H1 (cell line): ENCODE results near the gene THRB. TPM values are rescaled to one million over a fixed set of nuclear protein-coding genes. Genes with fewer than 3 reads are reported as not detected.

Experiments used
- CTCF ChIA-PET: fragments of 300-600 bp; sonication (Branson Sonifier 250); formaldehyde crosslinking; loops from one replicate; lab custom pipeline; 2021; ENCODE audit not compliant: partially characterized antibody; lab: Charles Lee
- POLR2A ChIA-PET: fragments of 300-600 bp; sonication (Branson Sonifier 250); formaldehyde crosslinking; loops from one replicate; lab custom pipeline; 2021; ENCODE audit warnings: inconsistent platforms; ENCODE audit not compliant: partially characterized antibody; lab: Charles Lee
- DNase-seq, 2 experiments: peaks; one replicate each; pipeline versions ENCODE4 v3.0.0 to v3.0.0-alpha.2; 2010 to 2022; ENCODE audit warnings: low spot score in 2 of 2, low read depth in 1 of 2, mixed read lengths in 1 of 2
- FAIRE-seq: peaks from 2 replicates; lab custom pipeline; 2011; peaks lifted over from hg19 to GRCh38; lab: Jason Lieb, UNC
- H2AFZ ChIP-seq: 2 replicates; pipeline ENCODE4 v1.8.1; 2012; ENCODE audit warnings: low read length, inconsistent platforms
- H2AK5ac ChIP-seq: 2 replicates; pipeline ENCODE4 v1.6.1; 2013; ENCODE audit warnings: low read depth, low read length
- H2BK120ac ChIP-seq: replicated peaks from 2 replicates; pipeline ENCODE3; 2013; ENCODE audit warnings: low read depth, low read length, inconsistent platforms
- H2BK12ac ChIP-seq: 2 replicates; pipeline ENCODE4 v1.6.1; 2013; ENCODE audit warnings: low read depth, low read length
- H2BK15ac ChIP-seq: 2 replicates; pipeline ENCODE4 v1.6.1; 2013; ENCODE audit warnings: low read length
- H2BK20ac ChIP-seq: 2 replicates; pipeline ENCODE4 v1.6.1; 2013; ENCODE audit warnings: low read length
- H2BK5ac ChIP-seq: 2 replicates; pipeline ENCODE4 v1.6.1; 2013; ENCODE audit warnings: low read depth, low read length
- H3K14ac ChIP-seq: 2 replicates; pipeline ENCODE4 v1.6.1; 2013; ENCODE audit warnings: inconsistent platforms; ENCODE audit not compliant: insufficient read length
- H3K18ac ChIP-seq: 2 replicates; pipeline ENCODE4 v1.6.1; 2013; ENCODE audit warnings: low read length; ENCODE audit errors: extremely low read depth
- H3K23ac ChIP-seq: 2 replicates; pipeline ENCODE4 v1.6.1; 2013; ENCODE audit warnings: inconsistent platforms; ENCODE audit not compliant: insufficient read length
- H3K23me2 ChIP-seq: 2 replicates; pipeline ENCODE4 v1.6.1; 2013; ENCODE audit warnings: low read depth, low read length
- H3K27ac ChIP-seq: 2 replicates; pipeline ENCODE4 v1.6.1; 2011; ENCODE audit warnings: low read depth, low read length, inconsistent platforms
- H3K27me3 ChIP-seq, 4 experiments: replicated peaks in 1 of 4; 1 replicate in 1 of 4; 2 replicates in 3 of 4; pipeline versions ENCODE4 v1.6.1 to v1.8.1; 2011 to 2013; ENCODE audit warnings: low read length in 3 of 4, mild to moderate bottlenecking in 3 of 4, inconsistent platforms in 2 of 4, mixed read lengths in 2 of 4, moderate library complexity in 1 of 4; ENCODE audit not compliant: control insufficient read depth in 3 of 4, insufficient read depth in 3 of 4; ENCODE audit errors: extremely low read depth in 1 of 4
- H3K36me3 ChIP-seq, 4 experiments: 2 replicates each; pipeline versions ENCODE4 v1.6.1 to v1.8.1; 2011 to 2013; ENCODE audit warnings: mild to moderate bottlenecking in 4 of 4, low read length in 3 of 4, moderate library complexity in 2 of 4, control low read depth in 1 of 4, inconsistent platforms in 1 of 4; ENCODE audit not compliant: insufficient read depth in 4 of 4, control insufficient read depth in 2 of 4
- H3K4ac ChIP-seq: replicated peaks from 2 replicates; pipeline ENCODE3; 2013; ENCODE audit warnings: low read length, low read depth, mixed read lengths, inconsistent platforms; ENCODE audit not compliant: insufficient read length
- H3K4me1 ChIP-seq, 4 experiments: replicated peaks in 1 of 4; 1 replicate in 1 of 4; 2 replicates in 3 of 4; pipeline versions ENCODE4 v1.6.1 to v1.8.1; 2011 to 2013; ENCODE audit warnings: low read length in 3 of 4, inconsistent platforms in 2 of 4, mixed read lengths in 1 of 4; ENCODE audit not compliant: insufficient read depth in 4 of 4, control insufficient read depth in 3 of 4
- H3K4me2 ChIP-seq, 2 experiments: 2 replicates each; pipeline versions ENCODE4 v1.6.1 to v1.8.1; 2011 to 2013; ENCODE audit warnings: low read depth in 2 of 2, low read length in 2 of 2, control low read depth in 1 of 2, inconsistent platforms in 1 of 2, mild to moderate bottlenecking in 1 of 2; ENCODE audit not compliant: insufficient read depth in 1 of 2
- H3K4me3 ChIP-seq, 4 experiments: fragments of 200-600, 300-600 bp in 1 of 4; sonication (generic), shearing (Covaris generic), sonication (Bioruptor Twin) in 1 of 4; 2 replicates each; pipeline versions ENCODE4 v1.5.1 to v1.8.1; 2011 to 2016; ENCODE audit warnings: low read length in 4 of 4, low read depth in 3 of 4, control low read depth in 2 of 4, inconsistent platforms in 2 of 4, mild to moderate bottlenecking in 2 of 4, mixed read lengths in 1 of 4, moderate library complexity in 1 of 4; ENCODE audit not compliant: insufficient read depth in 2 of 4; ENCODE audit errors: extremely low read depth in 1 of 4
- H3K56ac ChIP-seq: replicated peaks from 2 replicates; pipeline ENCODE3; 2013; ENCODE audit warnings: low read depth, mild to moderate bottlenecking, mixed read lengths, low read length, inconsistent platforms; ENCODE audit not compliant: insufficient read length
- H3K79me1 ChIP-seq: 2 replicates; pipeline ENCODE4 v1.6.1; 2013; ENCODE audit warnings: low read depth, low read length, control low read depth
- H3K79me2 ChIP-seq, 2 experiments: 2 replicates each; pipeline versions ENCODE4 v1.6.1 to v1.8.1; 2012 to 2013; ENCODE audit warnings: low read length in 2 of 2, mild to moderate bottlenecking in 2 of 2, inconsistent platforms in 1 of 2; ENCODE audit not compliant: insufficient read depth in 2 of 2, control insufficient read depth in 1 of 2
- H3K9ac ChIP-seq, 4 experiments: replicated peaks in 1 of 4; 1 replicate in 1 of 4; 2 replicates in 3 of 4; pipeline versions ENCODE4 v1.6.1 to v1.8.1; 2011 to 2013; ENCODE audit warnings: low read depth in 3 of 4, low read length in 3 of 4, control low read depth in 2 of 4, mild to moderate bottlenecking in 2 of 4, moderate library complexity in 2 of 4, inconsistent platforms in 1 of 4; ENCODE audit errors: extremely low read depth in 1 of 4
- H3K9me3 ChIP-seq, 2 experiments: 2 replicates each; pipeline versions ENCODE4 v1.6.1 to v1.8.1; 2012 to 2013; ENCODE audit warnings: mild to moderate bottlenecking in 2 of 2, moderate library complexity in 2 of 2, control low read depth in 1 of 2, inconsistent platforms in 1 of 2, low read depth in 1 of 2, low read length in 1 of 2, mixed read lengths in 1 of 2; ENCODE audit not compliant: insufficient read depth in 2 of 2
- H4K20me1 ChIP-seq, 2 experiments: replicated peaks in 1 of 2; 2 replicates each; pipeline versions ENCODE3 to v1.8.1; 2011 to 2013; ENCODE audit warnings: inconsistent platforms in 2 of 2, low read length in 2 of 2, mild to moderate bottlenecking in 1 of 2; ENCODE audit not compliant: insufficient read depth in 2 of 2, control insufficient read depth in 1 of 2
- H4K5ac ChIP-seq: 2 replicates; pipeline ENCODE4 v1.6.1; 2013; ENCODE audit warnings: low read length, low read depth, mixed read lengths, inconsistent platforms; ENCODE audit not compliant: insufficient read length
- H4K8ac ChIP-seq: 2 replicates; pipeline ENCODE4 v1.8.0; 2013; ENCODE audit warnings: mild to moderate bottlenecking, moderate library complexity, low read length, inconsistent platforms; ENCODE audit not compliant: insufficient read depth; ENCODE audit errors: extremely low read depth
- H4K91ac ChIP-seq: replicated peaks from 2 replicates; pipeline ENCODE3; 2013; ENCODE audit warnings: low read length, mixed read lengths, inconsistent platforms; ENCODE audit not compliant: insufficient read length
- CBX8 ChIP-seq: fragments of 300-800, 300-1000 bp; sonication (generic); IDR thresholded peaks from 2 replicates; pipeline ENCODE4 v1.7.1; 2016; ENCODE audit warnings: low read depth, low read length, borderline replicate concordance
- CEBPB ChIP-seq: IDR thresholded peaks from 2 replicates; pipeline ENCODE4 v1.6.1; 2012; ENCODE audit warnings: low read depth, low read length
- EP300 ChIP-seq, 2 experiments: IDR thresholded peaks; 1 replicate in 1 of 2; 2 replicates in 1 of 2; pipeline ENCODE4 v1.6.1; 2011 to 2012; ENCODE audit warnings: low read depth in 2 of 2, low read length in 2 of 2, mild to moderate bottlenecking in 2 of 2, borderline replicate concordance in 1 of 2, inconsistent platforms in 1 of 2, moderate library complexity in 1 of 2
- RAD21 ChIP-seq, 2 experiments: IDR thresholded peaks in 1 of 2; conservative IDR thresholded peaks in 1 of 2; 2 replicates each; pipeline ENCODE4 v1.6.1; 2011; ENCODE audit warnings: low read depth in 2 of 2, low read length in 2 of 2, improper control_type of control experiment in 1 of 2, inconsistent platforms in 1 of 2, mild to moderate bottlenecking in 1 of 2, moderate library complexity in 1 of 2
- SP4 ChIP-seq: IDR thresholded peaks from 2 replicates; pipeline ENCODE4 v1.6.1; 2012; ENCODE audit warnings: low read length, inconsistent platforms
- USF2 ChIP-seq: IDR thresholded peaks from 2 replicates; pipeline ENCODE4 v1.6.1; 2011; ENCODE audit warnings: low read length, improper control_type of control experiment
- WGBS, 2 experiments: shearing (Covaris generic) in 1 of 2; methylation state at CpG; one replicate each; pipeline versions ENCODE4 v1.1.6 to v1.1.7; 2013 to 2015; ENCODE audit warnings: low lambda C conversion rate in 2 of 2, mixed read lengths in 2 of 2, inconsistent platforms in 1 of 2, low coverage in 1 of 2, missing lambda C conversion rate in 1 of 2; ENCODE audit not compliant: insufficient replicate concordance in 2 of 2, insufficient coverage in 1 of 2, insufficient read length in 1 of 2; ENCODE audit errors: extremely low coverage in 1 of 2, missing lambda C conversion rate in 1 of 2; 5-methylcytosine and 5-hydroxymethylcytosine counted together
- polyA plus RNA-seq, 7 experiments: library from polyadenylated mRNA; depleted of rRNA in 3 of 7; stranded (reverse) in 5 of 7; unstranded in 2 of 7; fragments of >200 nt in 5 of 7; fragments of 200-250 nt in 2 of 7; gene quantifications; 1 replicate in 5 of 7; 2 replicates in 1 of 7; 4 replicates in 1 of 7; pipeline versions ENCODE4 v1.2.1 to v1.2.3, GENCODE V29; 2011 to 2013; ENCODE audit warnings: missing spikeins in 2 of 7, mixed read lengths in 2 of 7
- total RNA-seq: library from RNA; stranded (reverse); fragmentation: NEBNext Ultra II Directional; extraction: Animal tissue kit (Norgen Biotek cat#: 25700); gene quantifications from 2 replicates; pipeline ENCODE4 v1.2.1, GENCODE V29; 2021

The THRB gene
- total and polyA plus RNA-seq, 2 of the 8 experiments (the other 6 are each of a cell fraction or from before 2014, with no cell fraction given), result 0.98 to 3.9 TPM

GRCh38 chr3:24156466-24156865, 338.2 kb downstream of the THRB start:
- no peak overlapping the region for H2BK20ac ChIP-seq
- no peak for DNase-seq
- no peak overlapping the region for H4K5ac ChIP-seq
- H3K4me2 ChIP-seq, result no peak overlapping the region
- 85% methylated on average over 2 of the region's 2 CpGs; no CpG with 5 or more reads in 1 of the 2 experiments for WGBS, 2 experiments
- no peak overlapping the region for H3K9ac ChIP-seq
- H2BK5ac ChIP-seq, result no peak overlapping the region
- ChIA-PET CTCF (interaction anchor here (0.9 to 3.0 kb wide), 4 partner anchors 9 to 86 kb away, joined by 3 to 13 read pairs (median 4); no protein-coding TSS in a partner anchor), POLR2A (interaction anchor here (2.5 kb wide), 1 partner anchor 239 kb away, joined by 6 read pairs; the partner anchor contains the start of genes NKIRAS1 and RPL15)
- H3K79me2 ChIP-seq, result no peaks in the 10 kb centered on the region
- H2BK15ac ChIP-seq, result no peak overlapping the region
- no peak overlapping the region for H3K18ac ChIP-seq
- peaks cover 2 to 7% (median 5%) of the 10 kb centered on the region in 4 experiments; a peak in 3 of 7 replicates for H3K4me1 ChIP-seq
- H3K56ac ChIP-seq, result no peak overlapping the region
- H3K79me1 ChIP-seq, result no peaks in the 10 kb centered on the region
- no peaks in the 10 kb centered on the region for H3K36me3 ChIP-seq
- H3K23ac ChIP-seq, result no peak overlapping the region
- H2BK12ac ChIP-seq, result no peak overlapping the region
- no peak overlapping the region for H3K4ac ChIP-seq
- FAIRE-seq, result no peak
- H4K20me1 ChIP-seq, result no peaks in the 10 kb centered on the region
- no peak overlapping the region for H2BK120ac ChIP-seq
- no peak overlapping the region for H4K8ac ChIP-seq
- no peak overlapping the region for H4K91ac ChIP-seq
- no peak overlapping the region for H3K4me3 ChIP-seq
- no peak overlapping the region for H2AFZ ChIP-seq
- no peak overlapping the region for H3K27ac ChIP-seq
- no peak overlapping the region for H3K14ac ChIP-seq
- H2AK5ac ChIP-seq, result no peak overlapping the region
- H3K27me3 ChIP-seq, result no peaks in the 10 kb centered on the region
- no peaks in the 10 kb centered on the region for H3K9me3 ChIP-seq
- peaks cover 1% of the 10 kb centered on the region; the same call in 1 of the 2 replicates for H3K23me2 ChIP-seq
- TF ChIP-seq USF2 (no peak), CBX8 (no peak), SP4 (no peak), CEBPB (no peak), RAD21 (IDR thresholded peaks at IDR 0.05 in 1 of 2, conservative IDR thresholded peaks at IDR 0.05 in 1 of 2; ENCODE audit: low read depth in 2 of 2, low read length in 2 of 2) (no peak), EP300 (IDR thresholded peaks at IDR 0.05; ENCODE audit: borderline replicate concordance in 1 of 2, low read depth in 2 of 2, low read length in 2 of 2) (no peak)
